Glomerular visceral epithelial cell (primary cell): ENCODE data around the gene KRT6B.
"Not testable (repeated sequence)": the region's sequence is repeated elsewhere in the genome, so short reads cannot be mapped to it uniquely, and the experiment has no call there.

Experiments used
- DNase-seq: peaks from one replicate; pipeline ENCODE4 v3.0.0-alpha.2; 2016; ENCODE audit errors: extremely low spot score

The KRT6B gene

GRCh38 chr12:52413202-52413601 lies 38.7 kb downstream of the KRT6B start:
- DNase-seq: no peak

GRCh38 chr12:52411815-52412214 lies 40.1 kb downstream of the KRT6B start:
- DNase-seq: no peak

GRCh38 chr12:52410589-52411248 lies 41.2 kb downstream of the KRT6B start:
- not testable (repeated sequence) for DNase-seq

- no peak for DNase-seq
These were observed 44.0 kb downstream of the KRT6B start for GRCh38 chr12:52407918-52408317.

GRCh38 chr12:52405922-52406385 lies 46.0 kb downstream of the KRT6B start, which contains the start of gene KRT82:
Gene KRT82, minus strand, starts transcription at chr12:52406335. Its CDS starts 58 bp downstream, at chr12:52406277.
- DNase-seq: no peak

- DNase-seq: no peak
These were observed 47.0 kb downstream of the KRT6B start for GRCh38 chr12:52404951-52405350.

- no peak for DNase-seq
These were observed 48.4 kb downstream of the KRT6B start for GRCh38 chr12:52403561-52403960.

GRCh38 chr12:52402873-52403540 lies 48.9 kb downstream of the KRT6B start:
- DNase-seq: no peak

- DNase-seq: no peak
These were observed 49.6 kb downstream of the KRT6B start for GRCh38 chr12:52402377-52402776.

GRCh38 chr12:52401926-52402325 lies 50.0 kb downstream of the KRT6B start:
- DNase-seq: no peak

GRCh38 chr12:52401526-52401925 lies 50.4 kb downstream of the KRT6B start:
- no peak for DNase-seq

- no peak for DNase-seq
These were observed 51.0 kb downstream of the KRT6B start for GRCh38 chr12:52400906-52401305.

GRCh38 chr12:52399756-52400155 lies 52.2 kb downstream of the KRT6B start:
- no peak for DNase-seq

GRCh38 chr12:52398176-52398575 lies 53.8 kb downstream of the KRT6B start:
- no peak for DNase-seq

GRCh38 chr12:52396656-52397055 lies 55.3 kb downstream of the KRT6B start:
- DNase-seq: no peak
